Measurements from ENCODE around the gene COTL1.

Gene COTL1

GRCh38 chr16:84544031-84544773 lies 73.7 kb downstream of the COTL1 start:
- Histone ChIP-seq H3K4me2 (ENCODE audit: low read depth, low read length) (no peak overlapping the region), H4K20me1 (ENCODE audit: insufficient read depth, low read length) (no peaks in the 10 kb centered on the region), H3F3A (ENCODE audit: insufficient read depth, low read length) (no peaks in the 10 kb centered on the region), H3K27ac (ENCODE audit: low read length) (no peak overlapping the region), H3K9me2 (replicated peaks; ENCODE audit: insufficient read depth, low read length) (no peaks in the 10 kb centered on the region), H3K36me3 (replicated peaks; ENCODE audit: insufficient read depth, low read length) (no peaks in the 10 kb centered on the region), H3K9me3 (replicated peaks; ENCODE audit: insufficient read depth, low read length) (no peaks in the 10 kb centered on the region), H3K4me3 (ENCODE audit: low read length) (no peak overlapping the region), H2AFZ (ENCODE audit: low read length) (no peak overlapping the region), H3K4me1 (ENCODE audit: low read length) (no peaks in the 10 kb centered on the region), H3K9ac (ENCODE audit: low read length) (no peak overlapping the region), H3K27me3 (replicated peaks; ENCODE audit: insufficient read depth, low read length) (no peaks in the 10 kb centered on the region), H3K79me2 (ENCODE audit: low read length) (no peaks in the 10 kb centered on the region)
- no peak for DNase-seq
- TF ChIP-seq EZH2phosphoT487 (IDR thresholded peaks at IDR 0.05; ENCODE audit: low read length) (no peak), EZH2 (optimal IDR thresholded peaks at IDR 0.05; ENCODE audit: low read depth, low read length) (no peak), CTCF (IDR thresholded peaks at IDR 0.05; ENCODE audit: low read length) (no peak)

- no peaks in the 10 kb centered on the region for H3K27me3 ChIP-seq (replicated peaks; ENCODE audit: insufficient read depth, low read length)
- H3K4me1 ChIP-seq (ENCODE audit: low read length): no peaks in the 10 kb centered on the region
- H4K20me1 ChIP-seq (ENCODE audit: insufficient read depth, low read length): no peaks in the 10 kb centered on the region
- TF ChIP-seq EZH2phosphoT487 (IDR thresholded peaks at IDR 0.05; ENCODE audit: low read length) (no peak), EZH2 (optimal IDR thresholded peaks at IDR 0.05; ENCODE audit: low read depth, low read length) (no peak), CTCF (IDR thresholded peaks at IDR 0.05; ENCODE audit: low read length) (no peak)
- no peak overlapping the region for H3K4me3 ChIP-seq (ENCODE audit: low read length)
- H3K9ac ChIP-seq (ENCODE audit: low read length): no peak overlapping the region
- no peak overlapping the region for H2AFZ ChIP-seq (ENCODE audit: low read length)
- DNase-seq: no peak
- H3F3A ChIP-seq (ENCODE audit: insufficient read depth, low read length): no peaks in the 10 kb centered on the region
- H3K9me2 ChIP-seq (replicated peaks; ENCODE audit: insufficient read depth, low read length): no peaks in the 10 kb centered on the region
- no peaks in the 10 kb centered on the region for H3K79me2 ChIP-seq (ENCODE audit: low read length)
- no peak overlapping the region for H3K27ac ChIP-seq (ENCODE audit: low read length)
- H3K9me3 ChIP-seq (replicated peaks; ENCODE audit: insufficient read depth, low read length): no peaks in the 10 kb centered on the region
- H3K4me2 ChIP-seq (ENCODE audit: low read depth, low read length): no peak overlapping the region
- no peaks in the 10 kb centered on the region for H3K36me3 ChIP-seq (replicated peaks; ENCODE audit: insufficient read depth, low read length)
These were observed 74.6 kb downstream of the COTL1 start for GRCh38 chr16:84543253-84543652.

- no peak overlapping the region for H3K27ac ChIP-seq (ENCODE audit: low read length)
- H2AFZ ChIP-seq (ENCODE audit: low read length): no peak overlapping the region
- TF ChIP-seq CTCF (IDR thresholded peaks at IDR 0.05; ENCODE audit: low read length) (no peak), EZH2phosphoT487 (IDR thresholded peaks at IDR 0.05; ENCODE audit: low read length) (no peak), EZH2 (optimal IDR thresholded peaks at IDR 0.05; ENCODE audit: low read depth, low read length) (no peak)
- H4K20me1 ChIP-seq (ENCODE audit: insufficient read depth, low read length): no peaks in the 10 kb centered on the region
- no peaks in the 10 kb centered on the region for H3K9me2 ChIP-seq (replicated peaks; ENCODE audit: insufficient read depth, low read length)
- no peaks in the 10 kb centered on the region for H3K36me3 ChIP-seq (replicated peaks; ENCODE audit: insufficient read depth, low read length)
- H3K9ac ChIP-seq (ENCODE audit: low read length): no peak overlapping the region
- no peaks in the 10 kb centered on the region for H3K27me3 ChIP-seq (replicated peaks; ENCODE audit: insufficient read depth, low read length)
- H3K4me2 ChIP-seq (ENCODE audit: low read depth, low read length): no peak overlapping the region
- H3K9me3 ChIP-seq (replicated peaks; ENCODE audit: insufficient read depth, low read length): no peaks in the 10 kb centered on the region
- no peak overlapping the region for H3K4me3 ChIP-seq (ENCODE audit: low read length)
- no peaks in the 10 kb centered on the region for H3F3A ChIP-seq (ENCODE audit: insufficient read depth, low read length)
- no peak for DNase-seq
- H3K79me2 ChIP-seq (ENCODE audit: low read length): no peaks in the 10 kb centered on the region
- no peaks in the 10 kb centered on the region for H3K4me1 ChIP-seq (ENCODE audit: low read length)
These were observed 75.7 kb downstream of the COTL1 start for GRCh38 chr16:84541999-84542817.
